KG1 (cell line): ENCODE data around the gene RTL1.
A peak's percentile ranks its signal among the peaks of the same experiment; 100 is the strongest.

Experiments
- DNase-seq: peaks from one replicate; lab custom pipeline; 2025; lab: John Stamatoyannopoulos, UW

The RTL1 gene

DNA sequence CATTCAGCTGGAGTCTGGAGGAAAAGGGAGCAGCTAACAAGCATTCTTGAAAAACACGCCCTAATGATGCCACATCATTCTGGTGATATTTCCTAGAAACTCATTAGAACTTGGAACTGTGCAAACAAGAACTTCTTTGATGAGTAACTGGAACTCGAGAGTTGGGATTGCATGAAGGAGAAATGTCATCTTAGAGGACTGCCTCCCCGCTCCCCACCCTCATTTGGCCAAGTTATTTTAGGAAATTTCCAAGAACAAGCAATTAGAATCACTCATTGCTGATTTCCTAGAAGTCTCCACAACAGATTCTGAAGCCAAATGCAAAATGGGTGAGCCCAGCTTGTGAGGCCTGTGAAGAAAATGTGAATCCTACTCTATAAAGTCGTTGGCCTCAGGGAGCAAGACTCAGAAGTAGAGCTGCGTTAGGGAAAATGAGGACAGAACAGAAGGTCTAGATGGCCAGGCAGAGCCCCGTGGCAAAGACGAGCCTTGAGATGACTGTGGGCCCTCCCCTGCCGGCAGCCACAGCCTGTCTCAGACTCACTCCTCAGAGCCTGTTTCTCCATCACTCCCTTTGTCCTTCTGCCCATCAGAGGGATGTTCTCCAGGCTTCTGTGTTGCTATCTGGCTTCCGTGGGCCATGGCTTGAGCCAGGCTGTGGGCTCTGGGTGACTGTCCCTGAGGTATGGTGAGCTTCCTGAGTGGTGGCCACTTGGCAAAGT lies 38.4 kb downstream of the RTL1 start:
- DNase-seq: no peak

DNA sequence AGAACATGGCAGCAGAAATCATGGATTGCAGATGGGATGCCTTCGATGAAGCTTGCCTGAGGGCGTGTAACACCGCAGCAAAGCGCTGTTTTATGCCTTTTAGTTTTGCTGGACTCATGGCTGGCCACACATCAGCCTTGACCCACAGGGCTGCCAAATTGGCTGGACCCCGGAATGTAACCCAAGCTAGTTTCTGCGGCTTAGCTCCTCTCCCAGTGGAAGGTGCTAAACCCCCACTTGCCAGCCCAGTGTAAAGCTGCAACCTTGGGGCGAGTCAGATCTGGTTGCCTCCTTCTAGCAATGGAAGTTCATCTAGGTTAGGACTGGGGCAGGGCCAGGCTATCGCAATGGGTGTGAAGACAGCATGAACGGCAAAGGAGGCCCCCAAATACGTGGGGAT lies 39.3 kb downstream of the RTL1 start:
- DNase-seq: no peak

DNA sequence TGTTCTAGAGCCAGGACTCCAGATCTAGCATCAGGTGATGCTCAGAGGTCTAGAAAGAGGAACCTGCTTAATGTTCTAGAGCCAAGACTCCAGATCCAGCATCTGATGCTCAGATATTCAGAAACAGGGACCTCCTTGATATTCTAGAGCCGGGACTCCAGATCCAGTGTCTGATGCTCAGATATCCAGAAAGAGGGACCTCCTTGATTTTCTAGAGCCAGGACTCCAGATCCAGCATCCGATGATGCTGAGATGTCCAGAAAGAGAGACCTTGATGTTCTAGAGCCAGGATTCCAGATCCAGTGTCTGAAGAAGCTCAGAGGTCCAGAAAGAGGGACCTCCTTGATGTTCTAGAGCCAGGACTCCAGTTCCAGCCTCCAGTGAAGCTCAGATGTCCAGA lies 40.7 kb downstream of the RTL1 start:
- DNase-seq: no peak

DNA sequence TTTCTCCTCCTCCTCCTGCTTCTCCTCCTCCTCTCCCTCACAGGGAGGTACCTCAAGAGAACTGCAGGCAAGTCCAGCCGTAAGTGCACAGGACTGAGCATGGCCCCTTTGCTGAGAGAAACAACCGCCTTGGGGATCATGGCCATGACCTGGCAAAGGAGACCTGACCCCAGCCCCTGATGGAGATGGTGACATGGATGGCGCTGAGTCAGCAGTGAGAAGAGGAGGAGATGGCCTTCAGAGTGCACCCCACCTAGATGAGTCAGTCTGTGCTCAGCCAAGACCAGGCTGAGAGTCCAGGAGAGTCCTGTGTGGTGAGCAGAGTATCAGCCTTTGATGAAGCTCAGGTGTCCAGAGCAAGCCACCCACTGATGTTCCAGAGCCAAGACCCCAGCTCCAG lies 41.2 kb downstream of the RTL1 start:
- DNase-seq: no peak

DNA sequence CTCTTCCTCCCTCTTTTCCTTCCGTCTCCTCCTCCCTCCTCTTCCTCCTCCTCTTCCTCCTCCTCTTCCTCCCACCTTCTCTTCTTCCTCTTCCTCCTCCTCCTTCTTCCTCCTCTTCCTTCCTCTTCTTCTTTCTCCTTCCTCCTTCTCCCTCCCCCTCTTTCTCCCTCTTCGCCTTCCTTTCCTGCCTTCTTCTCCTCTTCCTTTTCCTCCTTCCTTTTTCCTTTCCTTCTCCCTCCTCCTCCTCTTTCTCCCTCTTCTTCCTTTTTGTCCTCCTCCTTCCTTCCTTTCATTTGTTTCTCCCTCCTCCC lies 41.6 kb downstream of the RTL1 start:
- DNase-seq: no peak

DNA sequence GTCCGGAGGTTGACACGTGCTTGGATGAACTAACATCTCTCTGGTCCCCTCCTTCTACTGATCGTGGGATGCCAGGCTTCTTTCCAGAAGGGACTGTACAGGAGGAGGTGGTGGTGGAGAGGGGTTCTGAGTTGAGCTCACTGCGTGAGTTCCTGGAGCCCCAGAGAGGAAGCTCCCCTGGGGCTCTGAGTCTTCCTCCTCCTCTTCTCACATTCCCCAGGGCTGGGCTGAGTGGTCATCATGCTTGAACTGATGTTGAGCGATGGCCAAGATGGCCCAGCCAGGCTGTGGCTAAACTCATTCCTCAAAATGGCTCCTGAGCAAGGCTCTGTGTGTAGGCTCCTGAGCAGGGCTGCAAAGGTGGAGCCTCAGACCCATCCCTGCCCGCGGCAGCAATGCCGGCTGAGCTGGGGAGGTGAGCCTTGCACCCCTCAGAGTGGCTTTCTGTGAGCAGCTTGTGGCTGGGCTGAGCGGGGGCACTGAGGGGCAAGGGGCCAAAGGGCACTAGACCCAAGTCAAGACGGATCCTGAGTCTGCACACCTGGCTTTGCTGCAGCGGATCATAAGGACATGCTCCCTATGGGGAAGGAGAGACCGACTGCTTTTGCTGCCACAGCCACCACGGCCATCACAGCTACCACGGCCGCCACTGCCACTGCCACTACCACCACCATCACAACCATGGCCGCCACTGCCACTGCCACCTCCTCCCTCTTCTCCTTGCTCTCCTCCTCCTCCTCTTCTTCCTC lies 42.2 kb downstream of the RTL1 start:
- no peak for DNase-seq

DNA sequence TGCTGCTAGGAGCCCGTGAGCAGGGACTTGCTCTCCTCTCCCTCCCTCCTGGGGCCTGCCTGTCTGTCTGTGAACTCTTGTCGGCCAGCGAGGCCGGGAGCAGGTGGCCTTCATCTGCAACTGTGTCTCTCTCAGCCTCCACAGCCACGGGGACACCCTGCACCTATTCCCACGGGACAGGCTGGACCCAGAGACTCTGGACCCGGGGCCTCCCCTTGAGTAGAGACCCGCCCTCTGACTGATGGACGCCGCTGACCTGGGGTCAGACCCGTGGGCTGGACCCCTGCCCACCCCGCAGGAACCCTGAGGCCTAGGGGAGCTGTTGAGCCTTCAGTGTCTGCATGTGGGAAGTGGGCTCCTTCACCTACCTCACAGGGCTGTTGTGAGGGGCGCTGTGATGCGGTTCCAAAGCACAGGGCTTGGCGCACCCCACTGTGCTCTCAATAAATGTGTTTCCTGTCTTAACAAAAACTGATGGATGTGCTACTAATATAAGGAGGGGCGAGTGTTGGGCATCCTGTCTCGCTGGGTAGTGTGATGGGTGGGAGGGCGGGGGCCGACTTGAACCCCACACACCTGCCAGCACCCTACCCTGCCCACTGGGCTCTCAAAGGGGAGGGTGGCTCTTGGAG lies 42.9 kb downstream of the RTL1 start:
- DNase-seq: no peak

DNA sequence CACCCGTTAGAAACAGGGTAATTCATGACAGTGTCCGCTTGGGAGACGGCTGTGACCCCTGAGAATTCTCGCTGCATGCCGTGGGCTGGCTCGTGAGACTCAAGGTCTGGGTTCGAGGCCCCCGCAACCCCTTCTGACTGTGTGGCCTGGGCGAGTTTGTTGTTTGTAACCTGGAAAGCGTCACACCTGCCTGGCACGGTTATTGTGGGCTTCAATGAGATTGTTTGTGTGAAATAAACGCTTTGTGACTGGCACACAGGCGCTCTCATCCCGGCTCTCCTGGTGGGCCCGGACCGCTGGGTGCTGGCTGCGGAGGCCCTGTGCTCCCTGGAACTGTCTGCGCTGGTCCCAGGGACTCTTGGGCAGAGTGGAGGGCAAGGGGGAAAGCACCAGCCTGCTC lies 43.7 kb downstream of the RTL1 start:
- no peak for DNase-seq

DNA sequence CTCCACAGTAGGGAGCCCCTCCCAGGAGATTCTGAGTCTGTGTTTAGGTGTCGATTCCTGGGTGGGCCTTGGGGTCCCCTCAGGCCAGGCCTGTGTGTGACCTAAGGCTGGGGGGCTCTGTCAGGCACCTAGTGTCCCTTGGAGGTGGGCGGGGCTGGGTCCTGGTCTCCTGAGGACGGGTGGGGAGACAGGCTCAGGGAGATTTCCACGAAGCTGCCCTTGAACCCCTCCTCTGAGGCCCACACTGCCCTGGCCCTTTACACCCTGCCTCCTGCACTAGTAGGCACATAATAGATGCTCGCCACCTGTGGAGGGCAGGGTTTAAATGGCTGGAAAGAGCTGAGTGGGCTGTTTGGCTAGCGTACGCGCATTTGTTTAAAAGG lies 44.7 kb downstream of the RTL1 start:
- no peak for DNase-seq

DNA sequence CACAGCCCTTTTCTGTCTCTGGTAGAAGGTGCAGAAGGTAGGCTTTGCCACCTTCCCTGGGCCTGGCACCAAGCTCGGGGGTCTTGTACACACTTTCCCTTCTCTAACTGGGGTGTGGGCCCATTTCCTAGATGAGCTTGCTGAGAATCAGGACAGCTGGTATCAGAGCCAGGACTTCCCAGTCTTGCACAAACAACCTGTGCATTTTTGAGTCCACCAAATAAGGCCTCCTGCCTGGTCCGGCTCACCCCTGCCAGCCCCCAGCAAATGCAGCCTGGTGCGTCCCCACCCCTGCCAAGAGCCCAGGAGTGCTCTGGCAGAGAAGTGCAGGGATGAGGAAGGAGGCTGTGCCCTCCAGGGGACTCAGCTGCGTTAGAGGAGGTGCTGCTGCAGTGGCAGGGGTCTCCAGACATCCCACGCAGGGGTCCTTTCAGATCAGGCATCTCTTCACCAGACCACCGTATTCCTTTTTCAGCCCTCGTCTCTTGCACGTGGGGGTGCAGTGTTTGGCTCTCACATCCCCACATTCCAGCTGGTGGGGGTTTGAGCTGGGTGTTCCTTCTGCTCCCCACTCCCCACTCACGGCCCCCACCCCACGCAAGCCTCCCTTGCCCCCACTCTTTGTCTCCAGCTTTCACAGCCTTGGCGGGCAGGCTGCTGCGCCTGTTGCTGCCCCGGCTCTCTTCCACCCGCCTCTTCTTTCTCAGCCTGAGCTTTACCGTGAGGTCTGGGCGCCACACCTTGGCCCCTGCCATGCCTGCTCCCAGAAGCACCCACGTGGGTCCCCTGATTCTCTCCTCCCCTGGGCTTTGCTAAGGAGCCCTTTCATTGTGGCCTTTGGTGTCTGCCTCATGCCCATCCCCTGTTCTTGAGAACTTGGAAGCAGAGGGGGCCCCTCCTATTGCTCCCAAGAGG lies 45.3 kb downstream of the RTL1 start:
- DNase-seq: no peak

DNA sequence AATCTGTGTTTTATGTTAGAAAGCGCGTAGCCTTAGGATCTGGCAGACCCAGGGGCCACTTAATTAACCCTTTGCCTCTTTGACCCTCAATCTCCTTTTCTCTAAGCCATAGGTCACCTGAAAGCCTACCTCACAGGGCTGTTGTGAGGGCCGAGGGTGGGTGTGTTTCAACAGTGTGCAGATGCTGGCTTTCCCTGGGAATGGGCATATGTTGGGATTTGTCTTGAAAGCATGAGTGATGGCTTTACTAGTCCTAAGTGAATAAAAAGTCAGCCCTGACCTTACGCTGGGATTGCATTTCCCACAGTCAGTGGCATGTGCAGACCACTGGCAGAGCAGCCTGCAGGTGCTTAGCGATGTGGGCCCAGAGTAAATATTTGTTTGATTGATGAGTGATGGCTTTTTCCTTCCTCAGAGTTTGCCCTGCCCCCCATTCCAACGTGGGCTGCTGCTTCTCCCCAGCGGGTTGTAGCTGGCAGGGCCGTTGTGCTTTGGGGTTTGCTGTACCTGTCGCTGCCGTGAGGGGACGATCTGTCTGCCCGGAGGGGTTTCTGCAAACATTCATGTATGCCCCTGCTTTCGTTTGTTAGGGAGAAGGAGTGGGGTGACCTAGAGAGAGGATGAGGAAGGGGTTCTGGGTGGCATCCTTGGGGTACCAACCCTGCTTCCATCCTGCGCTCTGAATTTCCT lies 46.1 kb downstream of the RTL1 start:
- DNase-seq: no peak

DNA sequence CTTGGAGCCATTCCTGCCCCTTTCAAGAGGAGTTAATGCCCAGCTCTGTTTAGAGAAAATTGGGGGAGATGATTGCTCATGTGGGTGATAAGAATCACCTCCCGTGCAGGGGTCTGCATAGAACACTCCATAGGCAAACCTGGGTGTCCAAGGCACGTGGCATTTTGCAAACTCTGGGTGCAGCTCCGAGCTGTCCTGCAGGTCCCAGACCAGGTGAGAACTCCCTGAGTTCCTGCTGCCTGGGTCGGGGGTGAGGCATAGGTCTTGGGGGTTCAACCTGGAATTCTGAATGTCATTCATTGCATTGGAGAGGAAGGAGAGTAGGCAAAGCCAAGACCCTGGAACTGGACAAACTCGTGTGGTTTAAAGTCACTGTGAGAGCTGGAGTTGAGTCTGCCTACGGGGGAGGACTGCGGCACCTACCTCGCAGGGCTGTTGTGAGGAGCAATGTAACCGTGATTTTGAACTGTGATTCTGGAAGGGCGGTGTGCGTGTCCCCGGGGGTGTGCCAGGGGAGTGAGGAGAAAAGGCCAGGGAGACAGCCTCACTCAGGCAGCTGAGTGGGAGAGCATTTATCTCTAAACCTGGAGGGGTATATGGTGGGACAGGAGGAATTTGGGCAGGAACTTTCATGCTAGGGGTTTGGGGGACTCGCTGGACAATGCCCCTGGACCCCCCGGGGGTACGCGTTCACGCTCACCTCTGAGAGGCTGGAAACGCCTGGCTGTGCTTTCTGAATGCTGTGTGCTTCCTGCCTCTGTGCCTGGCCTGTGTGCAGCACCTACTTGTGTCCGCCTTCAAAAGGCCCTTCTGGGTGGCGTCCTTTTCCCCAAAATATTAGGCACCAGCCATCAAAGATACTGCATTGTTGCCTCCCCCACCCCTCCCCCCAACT lies 47.2 kb downstream of the RTL1 start:
- DNase-seq: no peak

DNA sequence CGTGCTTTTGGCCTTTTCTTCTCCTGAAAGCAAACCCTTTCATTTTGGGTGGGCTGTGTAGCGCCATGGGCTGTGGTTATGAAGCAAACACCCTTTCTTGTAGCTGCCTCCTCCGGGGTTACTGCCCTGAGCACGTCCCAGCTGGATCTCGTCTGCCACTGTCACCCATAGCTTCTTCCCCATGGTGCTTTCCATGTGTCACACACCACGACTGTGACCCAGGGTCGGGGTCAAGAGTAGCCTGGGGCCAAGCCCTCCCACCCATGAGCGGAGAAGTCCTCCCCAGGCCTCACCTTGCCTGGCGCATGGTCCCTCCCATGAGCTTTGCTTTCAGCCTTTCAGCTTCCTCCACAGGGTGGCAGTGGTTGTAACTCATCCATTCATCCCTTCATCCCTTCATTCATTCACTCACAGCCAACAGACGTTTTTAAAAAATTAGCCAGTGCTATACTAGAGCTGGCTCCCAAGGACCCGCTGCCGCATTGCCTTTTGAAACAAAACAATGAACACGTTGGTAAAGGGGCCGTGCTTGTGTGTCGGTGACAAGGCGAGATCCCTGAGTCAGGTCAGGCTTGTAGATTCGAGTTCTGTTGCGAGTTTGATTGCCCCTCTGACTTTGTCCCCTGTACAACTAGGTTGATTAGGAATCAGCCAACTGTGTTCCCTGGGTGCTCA lies 48.1 kb downstream of the RTL1 start:
- DNase-seq: no peak

DNA sequence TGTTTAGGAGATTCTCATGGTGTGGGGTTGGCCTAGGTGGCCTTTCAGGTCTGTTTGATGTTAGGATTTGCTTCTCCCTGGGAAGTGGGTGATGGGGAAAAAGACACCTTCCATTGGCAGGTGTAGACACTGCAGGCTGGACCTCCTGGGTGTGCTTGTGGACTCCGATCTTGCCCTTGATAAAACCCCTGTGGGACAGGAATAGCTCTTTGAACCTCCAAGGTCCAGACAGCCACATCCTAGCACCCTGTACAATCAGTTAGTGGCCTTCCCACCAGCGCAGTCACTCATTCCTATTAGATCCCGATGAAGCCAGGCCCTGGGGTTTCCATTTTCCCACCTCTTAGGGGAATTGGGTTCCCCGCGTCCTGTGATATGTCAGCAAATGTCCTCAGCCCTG lies 49.1 kb downstream of the RTL1 start:
- DNase-seq: no peak

DNA sequence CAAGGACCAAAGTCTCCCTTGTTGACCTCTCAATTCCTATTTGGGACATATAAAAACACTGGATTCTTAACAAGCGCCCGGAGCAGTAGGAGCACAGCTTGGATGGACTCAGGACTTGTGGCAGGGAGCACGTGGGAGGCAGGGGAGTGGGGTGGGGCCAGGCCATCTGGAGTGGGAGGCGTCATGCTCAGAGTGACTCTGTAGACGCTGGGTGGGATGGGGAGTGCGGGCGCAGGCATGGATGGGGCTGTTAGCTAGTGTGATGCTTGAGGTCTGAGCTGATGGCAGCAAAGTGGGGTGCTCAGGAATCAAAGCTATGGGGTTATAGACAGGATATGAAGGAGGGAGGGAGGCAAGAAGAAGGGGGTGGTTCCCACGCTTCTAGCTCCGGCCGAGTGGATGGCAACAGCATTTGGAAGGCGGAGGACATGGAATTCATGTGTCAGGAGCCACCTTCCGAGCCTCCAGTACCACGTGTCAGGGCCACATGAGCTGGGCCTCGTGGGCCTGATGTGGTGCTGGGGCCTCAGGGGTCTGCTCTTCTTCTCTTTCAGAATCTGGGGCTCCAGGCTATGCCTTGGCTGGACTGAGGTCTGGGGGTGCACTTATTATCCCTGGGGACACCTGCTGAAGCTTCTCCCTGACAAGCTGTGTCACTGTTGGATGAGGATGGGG lies 51.4 kb downstream of the RTL1 start:
- DNase-seq: no peak

DNA sequence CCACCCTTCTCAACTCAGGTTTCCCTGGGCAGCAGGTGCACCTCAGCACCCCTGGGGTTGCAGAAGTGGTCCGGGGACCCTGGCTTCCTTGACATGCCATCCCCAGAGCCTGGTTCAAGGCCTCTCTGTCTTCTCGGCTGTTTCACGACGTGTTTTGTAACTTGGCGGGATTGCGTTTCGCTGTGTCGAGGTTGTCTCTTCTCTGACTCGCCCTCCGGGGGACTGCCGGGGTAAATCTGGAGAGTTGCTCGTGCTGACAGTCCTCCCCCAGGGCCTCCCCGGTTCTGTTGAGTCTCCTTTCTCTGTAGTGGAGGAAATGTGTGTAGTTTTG lies 52.0 kb downstream of the RTL1 start:
- no peak for DNase-seq

DNA sequence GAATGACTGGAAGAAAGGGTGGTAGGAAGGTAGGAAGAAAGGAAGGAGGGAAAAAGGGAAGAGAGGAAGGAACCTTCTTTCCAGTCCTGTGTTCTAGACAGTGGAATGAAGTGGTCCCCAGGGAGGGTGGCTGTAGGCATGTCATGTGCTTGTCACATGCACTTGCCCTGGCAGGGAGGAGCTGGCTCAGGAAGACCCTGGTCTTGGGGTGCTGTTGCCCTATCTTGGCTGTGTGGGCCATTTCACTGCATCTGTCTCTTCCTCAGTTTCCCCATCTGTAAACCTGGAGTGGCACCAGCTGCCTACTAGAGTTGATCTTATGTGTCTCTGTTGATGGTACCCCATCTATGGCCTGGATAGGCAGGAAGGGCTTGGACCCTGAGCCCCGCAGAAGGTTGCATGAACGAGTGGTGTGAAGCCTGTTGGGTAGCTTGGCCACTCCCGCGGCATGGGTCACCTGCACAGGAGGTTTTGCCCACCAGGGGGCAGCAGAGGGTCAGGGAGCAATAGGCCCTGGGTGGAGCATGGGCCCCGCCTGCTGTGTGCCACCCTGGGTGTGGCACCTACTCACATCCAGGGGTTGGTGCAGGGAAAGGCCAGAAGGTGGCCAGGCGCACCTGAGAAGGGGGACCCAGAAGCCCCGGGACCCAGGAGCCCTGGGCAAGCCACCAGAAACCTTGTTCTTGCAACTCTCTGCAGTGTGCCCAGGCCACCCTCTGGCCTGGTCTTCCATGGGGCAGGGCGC lies 52.5 kb downstream of the RTL1 start:
- DNase-seq: peak; percentile 62

DNA sequence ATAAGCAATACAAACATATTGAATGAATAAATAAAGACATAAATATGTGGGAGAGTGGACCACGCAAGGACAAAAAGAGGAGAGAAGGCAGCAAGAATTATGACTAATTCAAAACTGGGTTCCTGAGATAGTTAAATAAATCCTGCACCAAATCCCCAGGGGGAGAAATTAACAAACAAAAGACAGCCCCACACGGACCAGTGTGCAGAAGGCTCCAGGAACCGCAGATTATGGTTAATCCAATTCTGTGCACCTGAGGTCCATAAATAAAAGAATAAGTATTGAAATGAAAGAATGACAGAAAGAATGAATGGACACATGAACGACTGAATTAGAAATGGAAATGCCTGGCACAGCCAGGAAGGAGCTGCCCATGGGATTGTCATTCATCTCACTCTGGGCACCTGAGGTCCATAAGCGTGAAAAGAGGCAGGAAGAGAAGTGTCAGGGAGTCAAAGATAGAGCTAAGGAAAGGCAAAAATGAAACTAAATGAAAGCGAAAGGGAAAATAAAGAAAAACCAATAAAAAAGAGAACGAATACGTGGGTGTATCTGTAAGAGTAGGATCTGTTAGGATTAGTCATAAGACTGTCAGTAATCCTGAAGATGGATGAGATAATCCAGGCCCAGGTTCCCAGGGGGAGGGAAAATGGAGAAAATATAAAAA lies 54.3 kb downstream of the RTL1 start:
- DNase-seq: no peak
